ENCODE data around the gene SYP. TPM values are rescaled to one million over a fixed set of nuclear protein-coding genes. Genes with fewer than 3 reads are reported as not detected.
"Not testable (repeated sequence)": the region's sequence is repeated elsewhere in the genome, so short reads cannot be mapped to it uniquely, and the experiment has no call there.

Gene SYP
- total and polyA plus RNA-seq, 10 of the 15 experiments (the other 5 are each of a cell fraction or from before 2014, with no cell fraction given), result 0.34 to 1.7 (median 0.74) TPM

DNA sequence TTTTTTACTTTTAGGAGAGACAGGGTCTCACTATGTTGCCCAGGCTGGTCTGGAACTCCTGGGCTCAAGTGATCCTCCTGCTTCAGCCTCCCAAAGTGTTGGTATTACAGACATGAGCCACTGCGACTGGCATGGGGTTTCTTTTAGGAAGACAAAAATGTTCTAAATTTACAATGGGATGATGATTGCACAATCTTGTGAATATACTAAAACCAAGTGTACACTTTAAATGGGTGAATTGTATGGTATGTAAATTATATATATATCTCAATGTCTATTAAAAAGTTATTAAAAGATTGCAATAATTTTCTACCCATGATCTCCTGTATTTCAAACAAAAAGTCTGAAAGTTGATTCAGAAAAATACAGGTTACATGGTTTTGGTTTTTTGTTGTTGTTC lies 46.5 kb downstream of the SYP start (continued):
- TF ChIP-seq, protein P1, sequence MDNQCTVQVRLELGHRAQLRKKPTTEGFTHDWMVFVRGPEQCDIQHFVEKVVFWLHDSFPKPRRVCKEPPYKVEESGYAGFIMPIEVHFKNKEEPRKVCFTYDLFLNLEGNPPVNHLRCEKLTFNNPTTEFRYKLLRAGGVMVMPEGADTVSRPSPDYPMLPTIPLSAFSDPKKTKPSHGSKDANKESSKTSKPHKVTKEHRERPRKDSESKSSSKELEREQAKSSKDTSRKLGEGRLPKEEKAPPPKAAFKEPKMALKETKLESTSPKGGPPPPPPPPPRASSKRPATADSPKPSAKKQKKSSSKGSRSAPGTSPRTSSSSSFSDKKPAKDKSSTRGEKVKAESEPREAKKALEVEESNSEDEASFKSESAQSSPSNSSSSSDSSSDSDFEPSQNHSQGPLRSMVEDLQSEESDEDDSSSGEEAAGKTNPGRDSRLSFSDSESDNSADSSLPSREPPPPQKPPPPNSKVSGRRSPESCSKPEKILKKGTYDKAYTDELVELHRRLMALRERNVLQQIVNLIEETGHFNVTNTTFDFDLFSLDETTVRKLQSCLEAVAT (IDR thresholded peaks at IDR 0.05), result no peak

DNA sequence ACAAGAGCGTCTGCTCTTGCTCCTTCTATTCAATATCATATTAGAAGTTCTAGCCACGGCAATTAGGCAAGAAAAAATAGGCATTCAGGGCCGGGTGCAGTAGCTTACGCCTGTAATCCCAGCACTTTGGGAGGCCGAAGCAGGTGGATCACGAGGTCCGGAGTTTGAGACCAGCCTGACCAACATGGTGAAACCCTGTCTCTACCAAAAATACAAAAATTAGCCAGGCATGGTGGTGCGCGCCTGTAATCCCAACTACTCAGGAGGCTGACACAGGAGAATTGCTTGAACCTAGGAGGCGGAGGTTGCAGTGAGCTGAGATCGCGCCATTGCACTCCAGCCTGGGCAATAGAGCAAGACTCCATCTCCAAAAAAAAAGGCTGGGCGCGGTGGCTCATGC lies 50.7 kb downstream of the SYP start:
- ChIA-PET CTCF (interaction anchor here (0.9 kb wide), 1 partner anchor 48 kb away, joined by 3 read pairs; no protein-coding TSS in a partner anchor), SMC1A (ENCODE audit: uncharacterized antibody, unreplicated experiment) (interaction anchor here (1.0 kb wide), 1 partner anchor 42 kb away, joined by 3 read pairs; no protein-coding TSS in a partner anchor), POLR2A (interaction anchor here (0.6 to 1.2 kb wide), 3 partner anchors 23 to 191 kb away, joined by 3 to 4 read pairs (median 4); no protein-coding TSS in a partner anchor)
- intact Hi-C loops (cut with micrococcal nuclease; ENCODE audit: unreplicated experiment); H3K4me3 ChIP-seq; H4K20me1 ChIP-seq (ENCODE audit: control insufficient read depth, insufficient read depth); H3K27ac ChIP-seq (ENCODE audit: control insufficient read depth, insufficient read depth); in situ Hi-C loops (cut with MboI); BruUV-seq (replicated peaks); H3K36me3 ChIP-seq (ENCODE audit: control insufficient read depth in 2 of 2, insufficient read depth in 2 of 2, low read length in 1 of 2); H3K9me3 ChIP-seq (replicated peaks; ENCODE audit: control insufficient read depth, insufficient read depth, low read length); H2AFZ ChIP-seq (ENCODE audit: control insufficient read depth, low read depth, low read length); RAD21 ChIA-PET (ENCODE audit: unreplicated experiment); H3K4me2 ChIP-seq (ENCODE audit: control insufficient read depth, insufficient read depth); H3K27me3 ChIP-seq (replicated peaks in 1 of 2; ENCODE audit: control insufficient read depth in 2 of 2, insufficient read depth in 2 of 2, low read length in 1 of 2); H3K79me2 ChIP-seq (ENCODE audit: control insufficient read depth, insufficient read depth, low read length); H3K4me1 ChIP-seq (ENCODE audit: control insufficient read depth, insufficient read depth, low read length); ATAC-seq; FAIRE-seq; H3K9ac ChIP-seq (ENCODE audit: control insufficient read depth, insufficient read depth, low read length); DNase-seq (ENCODE audit: low read depth, low spot score): not testable (repeated sequence)
- 79% methylated on average over 14 of the region's 14 CpGs for WGBS (ENCODE audit: insufficient coverage, insufficient replicate concordance, low lambda C conversion rate, missing lambda C conversion rate)

DNA sequence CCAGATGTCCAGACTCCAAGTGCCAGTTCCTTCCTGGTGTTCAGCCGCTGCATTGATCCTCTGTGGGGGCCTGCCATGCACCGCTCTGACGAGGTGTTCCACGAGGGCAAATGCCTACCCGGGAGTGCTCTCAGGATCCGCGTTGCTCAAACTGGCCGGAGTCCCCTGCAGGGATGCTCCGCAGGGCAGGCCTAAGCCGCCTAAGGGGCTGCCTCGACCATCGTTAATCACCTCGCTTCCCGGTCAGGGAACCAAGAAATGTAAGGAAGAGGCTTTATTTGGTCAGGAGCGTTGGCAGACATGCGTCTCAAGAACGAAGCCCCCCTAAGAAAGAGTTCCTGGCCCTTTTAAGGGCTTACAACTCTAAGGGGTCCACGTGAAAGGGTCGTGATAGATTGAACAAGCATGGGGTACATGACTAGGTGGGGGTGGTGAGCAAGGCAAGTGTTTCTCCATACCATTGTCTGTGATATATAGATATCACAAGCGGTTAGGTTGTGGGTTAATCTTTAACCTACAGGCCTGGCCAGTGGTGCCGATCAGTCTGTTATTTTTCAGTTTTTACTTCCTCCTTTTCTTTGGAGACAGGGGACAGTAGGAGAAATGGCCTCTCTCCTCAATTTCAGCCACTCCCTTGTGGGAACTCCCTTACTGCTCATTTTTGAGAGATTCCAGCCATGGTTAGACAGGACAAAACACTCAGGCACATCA lies 51.4 kb downstream of the SYP start:
- DNase-seq (ENCODE audit: low read depth, low spot score); H3K9me3 ChIP-seq (replicated peaks; ENCODE audit: control insufficient read depth, insufficient read depth, low read length); H3K27ac ChIP-seq (ENCODE audit: control insufficient read depth, insufficient read depth); RAD21 ChIA-PET (ENCODE audit: unreplicated experiment); H2AFZ ChIP-seq (ENCODE audit: control insufficient read depth, low read depth, low read length); H3K9ac ChIP-seq (ENCODE audit: control insufficient read depth, insufficient read depth, low read length); H3K4me1 ChIP-seq (ENCODE audit: control insufficient read depth, insufficient read depth, low read length); H3K27me3 ChIP-seq (replicated peaks in 1 of 2; ENCODE audit: control insufficient read depth in 2 of 2, insufficient read depth in 2 of 2, low read length in 1 of 2); FAIRE-seq; in situ Hi-C loops (cut with MboI); intact Hi-C loops (cut with micrococcal nuclease; ENCODE audit: unreplicated experiment); BruUV-seq (replicated peaks); CTCF ChIA-PET; H3K4me2 ChIP-seq (ENCODE audit: control insufficient read depth, insufficient read depth); H4K20me1 ChIP-seq (ENCODE audit: control insufficient read depth, insufficient read depth); H3K79me2 ChIP-seq (ENCODE audit: control insufficient read depth, insufficient read depth, low read length); H3K36me3 ChIP-seq (ENCODE audit: control insufficient read depth in 2 of 2, insufficient read depth in 2 of 2, low read length in 1 of 2); H3K4me3 ChIP-seq: not testable (repeated sequence)
- WGBS (ENCODE audit: insufficient coverage, insufficient replicate concordance, low lambda C conversion rate, missing lambda C conversion rate), result 66% methylated on average over 21 of the region's 21 CpGs
- ATAC-seq, result peak; percentile 44
- TF ChIP-seq IKZF1 (conservative IDR thresholded peaks at IDR 0.05), result peak; percentile 42; the same call in 1 of the 2 replicates
- TF ChIP-seq, protein P2, sequence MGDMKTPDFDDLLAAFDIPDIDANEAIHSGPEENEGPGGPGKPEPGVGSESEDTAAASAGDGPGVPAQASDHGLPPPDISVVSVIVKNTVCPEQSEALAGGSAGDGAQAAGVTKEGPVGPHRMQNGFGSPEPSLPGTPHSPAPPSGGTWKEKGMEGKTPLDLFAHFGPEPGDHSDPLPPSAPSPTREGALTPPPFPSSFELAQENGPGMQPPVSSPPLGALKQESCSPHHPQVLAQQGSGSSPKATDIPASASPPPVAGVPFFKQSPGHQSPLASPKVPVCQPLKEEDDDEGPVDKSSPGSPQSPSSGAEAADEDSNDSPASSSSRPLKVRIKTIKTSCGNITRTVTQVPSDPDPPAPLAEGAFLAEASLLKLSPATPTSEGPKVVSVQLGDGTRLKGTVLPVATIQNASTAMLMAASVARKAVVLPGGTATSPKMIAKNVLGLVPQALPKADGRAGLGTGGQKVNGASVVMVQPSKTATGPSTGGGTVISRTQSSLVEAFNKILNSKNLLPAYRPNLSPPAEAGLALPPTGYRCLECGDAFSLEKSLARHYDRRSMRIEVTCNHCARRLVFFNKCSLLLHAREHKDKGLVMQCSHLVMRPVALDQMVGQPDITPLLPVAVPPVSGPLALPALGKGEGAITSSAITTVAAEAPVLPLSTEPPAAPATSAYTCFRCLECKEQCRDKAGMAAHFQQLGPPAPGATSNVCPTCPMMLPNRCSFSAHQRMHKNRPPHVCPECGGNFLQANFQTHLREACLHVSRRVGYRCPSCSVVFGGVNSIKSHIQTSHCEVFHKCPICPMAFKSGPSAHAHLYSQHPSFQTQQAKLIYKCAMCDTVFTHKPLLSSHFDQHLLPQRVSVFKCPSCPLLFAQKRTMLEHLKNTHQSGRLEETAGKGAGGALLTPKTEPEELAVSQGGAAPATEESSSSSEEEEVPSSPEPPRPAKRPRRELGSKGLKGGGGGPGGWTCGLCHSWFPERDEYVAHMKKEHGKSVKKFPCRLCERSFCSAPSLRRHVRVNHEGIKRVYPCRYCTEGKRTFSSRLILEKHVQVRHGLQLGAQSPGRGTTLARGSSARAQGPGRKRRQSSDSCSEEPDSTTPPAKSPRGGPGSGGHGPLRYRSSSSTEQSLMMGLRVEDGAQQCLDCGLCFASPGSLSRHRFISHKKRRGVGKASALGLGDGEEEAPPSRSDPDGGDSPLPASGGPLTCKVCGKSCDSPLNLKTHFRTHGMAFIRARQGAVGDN (IDR thresholded peaks at IDR 0.05), result 0 out of 2 replicates have a peak, but pooled peaks have one; percentile 34
- POLR2A ChIA-PET, result interaction anchor here (0.6 kb wide), 1 partner anchor 65 kb away, joined by 4 read pairs; no protein-coding TSS in a partner anchor
- SMC1A ChIA-PET (ENCODE audit: uncharacterized antibody, unreplicated experiment), result interaction anchor here (1.0 kb wide), 1 partner anchor 43 kb away, joined by 3 read pairs; no protein-coding TSS in a partner anchor

Measured in GM12878 (cell line).